Measurements from ENCODE around the gene MVK.

GRCh38 chr12:109580272-109580671 is 6.7 kb downstream of the MVK start:
- TF ChIP-seq NFE2L2 (IDR thresholded peaks at IDR 0.05; ENCODE audit: low read depth, low read length): no peak
- TF ChIP-seq CTCF (conservative IDR thresholded peaks at IDR 0.05; ENCODE audit: low read depth, low read length): no peak
- TF ChIP-seq USF2 (IDR thresholded peaks at IDR 0.05; ENCODE audit: low read depth, low read length): no peak
- TF ChIP-seq MXI1 (IDR thresholded peaks at IDR 0.05; ENCODE audit: borderline replicate concordance, low read depth, low read length): no peak
- TF ChIP-seq BHLHE40 (IDR thresholded peaks at IDR 0.05; ENCODE audit: low read depth, low read length): no peak
- no peak for TF ChIP-seq RAD21 (IDR thresholded peaks at IDR 0.05; ENCODE audit: low read length)
- TF ChIP-seq POLR2A (IDR thresholded peaks at IDR 0.05; ENCODE audit: low read depth, low read length): no peak
- no peak for TF ChIP-seq RFX5 (IDR thresholded peaks at IDR 0.05; ENCODE audit: low read depth, low read length)
- no peak for TF ChIP-seq FOS (IDR thresholded peaks at IDR 0.05; ENCODE audit: low read depth, low read length)
- no peak for TF ChIP-seq CEBPB (IDR thresholded peaks at IDR 0.05; ENCODE audit: low read depth, low read length)
